Mesenteric fat pad (tissue), 1 donor: ENCODE data around the gene SORL1. TPM values are rescaled to one million over a fixed set of nuclear protein-coding genes. Genes with fewer than 3 reads are reported as not detected.
"Not testable (repeated sequence)": the region's sequence is repeated elsewhere in the genome, so short reads cannot be mapped to it uniquely, and the experiment has no call there.

ENCODE experiments used
- DNase-seq: peaks from one replicate; pipeline ENCODE4 v3.0.0-alpha.2; 2020; ENCODE audit warnings: low spot score
- total RNA-seq: library from RNA; stranded (reverse); fragmentation: NEBNext Ultra II Directional; extraction: Animal tissue kit (Norgen Biotek cat#: 25700); gene quantifications from one replicate; pipeline ENCODE4 v1.2.1, GENCODE V29; 2021
- donor health status: DM: yes; HTN: yes; CAD: no.

Gene SORL1
- total RNA-seq, 1 donor from 2014 or later = 31.8 TPM

DNA sequence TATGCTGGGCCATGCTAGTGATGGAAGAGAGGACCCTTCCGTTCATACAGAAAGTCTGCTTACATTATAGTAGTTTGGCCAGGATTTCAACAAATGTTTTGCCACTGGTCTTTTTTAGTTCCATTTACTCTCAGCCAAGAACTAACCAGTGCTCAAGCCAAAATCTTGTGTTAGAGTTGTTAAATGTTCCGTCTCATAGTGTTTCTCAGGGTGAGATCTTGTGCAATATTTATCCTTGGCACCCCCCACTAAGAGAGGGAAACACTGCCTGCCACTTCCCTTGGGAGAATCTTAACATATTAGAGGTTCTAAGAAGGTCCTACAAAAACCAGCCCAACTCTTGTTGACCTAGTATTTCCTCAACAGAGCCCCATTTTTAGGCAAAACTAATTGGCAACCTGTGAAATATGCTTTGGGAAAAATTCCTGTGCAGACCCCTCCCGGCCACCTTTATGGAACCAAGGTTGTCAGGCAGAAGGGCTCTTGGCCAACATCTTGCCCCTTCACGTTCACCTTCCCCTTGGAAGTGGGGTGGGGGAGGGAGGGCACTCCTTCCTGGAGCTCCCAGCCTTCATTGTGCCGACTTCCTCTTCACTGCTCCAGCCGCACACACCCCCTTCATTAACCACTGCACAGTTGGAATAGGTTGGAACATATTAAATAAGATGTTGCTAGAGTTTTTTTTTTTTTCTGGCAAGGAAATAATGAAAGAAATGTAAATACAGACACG, 173.8 kb downstream of the SORL1 start:
- no peak for DNase-seq

- no peak for DNase-seq
Observed at GRCh38 chr11:121626507-121626875, 174.4 kb downstream of the SORL1 start.

DNA sequence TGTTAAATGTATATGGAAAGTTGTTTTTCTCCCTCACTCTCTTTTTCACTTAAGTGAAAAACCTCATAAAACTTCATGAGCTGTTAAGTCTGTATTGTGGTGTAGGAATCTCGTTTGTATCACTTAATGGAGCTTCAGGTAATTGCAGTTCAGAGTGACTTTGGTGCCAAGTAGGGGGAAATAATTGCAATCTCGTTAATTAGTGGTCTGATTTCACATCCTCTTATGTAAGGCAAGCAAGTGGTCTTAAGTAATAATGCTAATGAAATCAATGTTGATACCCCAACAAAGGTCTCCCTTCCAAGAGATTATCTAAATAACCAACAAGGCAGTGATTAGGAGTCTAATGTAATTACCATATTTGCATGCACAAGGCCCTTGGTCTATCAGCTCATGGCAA, 174.9 kb downstream of the SORL1 start:
- DNase-seq = no peak

DNA sequence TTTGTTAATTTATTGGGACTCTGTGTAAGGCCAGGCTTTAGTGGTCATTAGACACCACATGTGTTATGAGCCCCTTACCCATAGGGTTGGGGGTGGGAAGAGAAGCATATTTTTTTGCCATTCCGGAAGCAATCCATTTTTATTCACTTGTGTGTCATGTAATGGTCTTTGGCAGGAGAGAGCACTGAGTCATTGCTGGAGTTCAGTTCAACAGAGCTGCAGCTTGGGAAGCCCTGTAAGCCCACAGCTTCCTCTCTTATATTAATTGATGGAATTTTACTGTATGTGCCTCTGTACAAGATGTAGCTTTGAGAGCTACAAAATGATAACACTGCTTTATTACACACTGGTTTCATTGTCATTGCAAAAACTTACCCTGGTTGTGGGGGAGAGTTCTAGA, 177.9 kb downstream of the SORL1 start:
- no peak for DNase-seq

DNA sequence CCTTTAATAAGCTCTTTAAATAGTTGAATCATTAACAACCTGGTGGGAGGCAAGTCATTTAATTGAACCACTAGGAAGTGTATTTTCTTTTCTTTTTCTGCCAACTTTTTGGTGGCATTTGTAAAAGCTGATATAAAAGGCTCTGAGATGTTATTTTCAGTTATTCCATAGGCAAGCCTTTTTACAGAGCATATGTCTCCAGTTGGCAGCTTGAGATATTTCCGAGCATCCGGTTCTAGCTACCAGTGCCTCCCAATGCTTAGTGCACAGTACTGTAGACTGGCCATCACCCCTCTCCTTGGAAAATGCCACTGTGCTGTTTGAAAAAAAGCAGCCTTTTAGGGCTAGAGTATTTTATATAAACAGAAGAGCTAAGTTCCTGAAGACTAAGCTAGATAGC, 179.3 kb downstream of the SORL1 start:
- DNase-seq = no peak

- DNase-seq = no peak
Observed at GRCh38 chr11:121634273-121634672, 182.2 kb downstream of the SORL1 start.

- DNase-seq = no peak
Observed at GRCh38 chr11:121634889-121635288, 182.8 kb downstream of the SORL1 start.

DNA sequence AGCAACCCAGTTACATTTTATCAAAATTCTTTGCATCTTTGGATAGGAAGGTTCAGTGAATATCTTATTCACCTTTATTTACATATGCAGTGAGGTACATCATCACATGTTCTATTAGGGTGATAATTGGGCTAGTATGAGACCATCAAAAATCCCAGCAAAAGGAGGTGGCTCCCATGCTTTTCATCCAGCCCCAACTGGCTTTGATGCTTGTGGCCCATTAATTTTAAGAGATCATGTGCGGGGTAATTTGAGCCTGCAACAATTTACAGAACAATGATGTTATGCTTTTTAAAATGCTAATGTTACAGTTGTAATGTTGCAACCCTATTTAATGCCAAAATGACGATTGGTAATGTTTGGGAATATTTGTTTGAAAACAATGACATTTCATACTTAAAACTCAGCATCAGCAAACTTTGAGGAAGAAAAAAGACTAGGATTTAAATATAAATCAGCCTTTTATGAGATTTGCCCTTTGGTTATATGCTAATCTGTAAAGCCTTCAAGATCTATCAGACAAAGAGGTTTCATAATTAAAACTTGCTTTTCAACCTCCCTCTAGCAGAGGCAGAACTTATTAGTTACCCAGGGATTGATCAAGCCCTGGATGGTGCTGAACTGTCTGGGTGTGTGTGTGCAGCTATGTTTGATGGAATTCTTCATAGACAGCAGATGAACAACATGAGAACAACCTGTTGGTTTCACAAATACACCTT, 184.1 kb downstream of the SORL1 start:
- no peak for DNase-seq

- no peak for DNase-seq
Observed at GRCh38 chr11:121636800-121637176, 184.7 kb downstream of the SORL1 start.

GRCh38 chr11:121637587-121637986, 185.5 kb downstream of the SORL1 start:
- not testable (repeated sequence) for DNase-seq

DNA sequence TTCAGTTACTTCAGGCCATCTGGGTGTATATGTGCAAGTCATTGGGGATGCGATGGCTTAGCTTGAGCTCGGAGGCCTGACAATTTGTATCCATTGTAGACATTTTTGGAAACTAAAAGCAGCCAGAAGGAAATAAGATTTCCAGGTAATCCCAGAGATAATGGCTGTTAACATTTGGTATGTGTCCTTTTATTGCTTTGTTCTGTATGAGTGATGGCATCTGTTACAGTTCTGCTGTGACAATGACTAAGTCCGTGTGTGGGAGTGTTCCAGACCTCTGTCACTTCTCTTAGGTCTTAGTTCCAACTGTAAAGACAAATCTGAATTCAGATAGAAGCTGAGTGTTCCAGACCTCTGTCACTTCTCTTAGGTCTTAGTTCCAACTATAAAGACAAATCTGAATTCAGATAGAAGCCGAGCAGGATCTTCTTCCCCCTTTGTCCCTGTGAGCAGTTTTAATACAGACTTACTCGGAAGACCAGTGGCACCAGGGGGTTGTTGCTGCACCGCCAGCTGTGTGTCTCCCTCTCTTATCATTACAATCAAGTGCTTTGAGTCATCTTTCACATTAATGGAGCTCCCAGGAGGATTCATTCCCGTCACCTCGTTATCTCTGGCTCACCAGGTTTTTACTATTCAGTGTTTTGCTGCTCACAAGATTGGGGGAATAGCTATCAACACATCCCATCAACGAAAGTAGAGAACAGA, 191.5 kb downstream of the SORL1 start:
- DNase-seq = no peak

- no peak for DNase-seq
Observed at GRCh38 chr11:121644187-121644512, 192.0 kb downstream of the SORL1 start.

- DNase-seq = no peak
Observed at GRCh38 chr11:121645001-121645400, 192.9 kb downstream of the SORL1 start.

DNA sequence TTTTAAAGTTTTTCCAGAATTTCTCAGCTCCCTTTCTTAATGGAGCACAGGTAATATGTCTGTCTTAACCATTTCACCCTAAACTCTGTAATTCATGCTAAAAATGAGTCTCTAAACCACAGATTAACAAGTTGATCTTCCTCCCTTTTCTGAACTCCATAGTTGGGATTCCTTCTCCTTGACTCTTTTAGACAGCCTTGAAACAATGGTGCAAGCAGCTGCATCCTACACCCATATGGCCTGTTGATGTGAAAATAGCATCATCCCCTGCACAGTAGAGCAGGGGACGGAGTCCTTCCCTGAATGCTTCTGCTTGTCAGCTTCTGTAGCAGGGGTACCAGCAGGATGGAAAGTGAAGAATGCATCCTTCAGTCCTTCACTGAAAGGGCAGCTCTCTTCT, 193.5 kb downstream of the SORL1 start:
- no peak for DNase-seq

DNA sequence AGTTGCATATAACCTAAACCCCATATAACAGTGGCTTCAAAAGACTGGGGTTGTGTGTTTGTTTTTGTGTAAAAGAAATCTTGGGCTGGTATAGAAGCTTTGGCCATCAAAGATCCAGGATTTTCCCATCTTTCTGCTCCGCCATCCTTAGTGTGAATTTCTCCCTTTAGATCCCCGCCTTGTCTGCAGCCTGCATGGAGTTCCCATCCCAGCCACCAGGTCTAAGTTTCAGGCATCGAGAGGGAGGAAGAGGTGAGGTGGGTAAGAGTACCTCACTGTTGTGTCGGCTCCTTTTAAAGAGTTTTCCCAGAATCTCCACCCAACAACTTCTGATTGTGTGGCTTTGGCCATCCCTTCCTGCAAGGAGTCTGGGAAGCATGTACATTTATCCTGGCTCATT, 196.2 kb downstream of the SORL1 start:
- no peak for DNase-seq

DNA sequence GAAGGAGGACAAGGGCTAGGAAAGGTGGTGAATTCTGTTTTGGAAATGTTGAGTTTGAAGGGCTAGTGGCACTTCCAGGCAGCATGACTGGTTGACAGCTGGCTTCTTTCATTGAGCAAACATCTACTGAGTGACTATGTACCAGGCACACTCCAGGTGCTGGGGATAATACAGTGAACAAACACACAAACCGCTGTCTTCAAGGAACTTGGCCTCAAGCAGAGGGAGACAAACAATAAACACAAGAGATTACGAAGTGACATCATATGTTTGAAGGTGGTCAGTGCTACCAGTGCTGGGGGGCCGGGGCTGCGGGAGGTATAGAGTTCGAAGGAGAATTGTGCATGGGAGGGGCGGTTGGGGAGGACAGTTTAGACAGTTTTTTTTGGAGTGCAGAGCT, 197.7 kb downstream of the SORL1 start:
- DNase-seq = no peak

DNA sequence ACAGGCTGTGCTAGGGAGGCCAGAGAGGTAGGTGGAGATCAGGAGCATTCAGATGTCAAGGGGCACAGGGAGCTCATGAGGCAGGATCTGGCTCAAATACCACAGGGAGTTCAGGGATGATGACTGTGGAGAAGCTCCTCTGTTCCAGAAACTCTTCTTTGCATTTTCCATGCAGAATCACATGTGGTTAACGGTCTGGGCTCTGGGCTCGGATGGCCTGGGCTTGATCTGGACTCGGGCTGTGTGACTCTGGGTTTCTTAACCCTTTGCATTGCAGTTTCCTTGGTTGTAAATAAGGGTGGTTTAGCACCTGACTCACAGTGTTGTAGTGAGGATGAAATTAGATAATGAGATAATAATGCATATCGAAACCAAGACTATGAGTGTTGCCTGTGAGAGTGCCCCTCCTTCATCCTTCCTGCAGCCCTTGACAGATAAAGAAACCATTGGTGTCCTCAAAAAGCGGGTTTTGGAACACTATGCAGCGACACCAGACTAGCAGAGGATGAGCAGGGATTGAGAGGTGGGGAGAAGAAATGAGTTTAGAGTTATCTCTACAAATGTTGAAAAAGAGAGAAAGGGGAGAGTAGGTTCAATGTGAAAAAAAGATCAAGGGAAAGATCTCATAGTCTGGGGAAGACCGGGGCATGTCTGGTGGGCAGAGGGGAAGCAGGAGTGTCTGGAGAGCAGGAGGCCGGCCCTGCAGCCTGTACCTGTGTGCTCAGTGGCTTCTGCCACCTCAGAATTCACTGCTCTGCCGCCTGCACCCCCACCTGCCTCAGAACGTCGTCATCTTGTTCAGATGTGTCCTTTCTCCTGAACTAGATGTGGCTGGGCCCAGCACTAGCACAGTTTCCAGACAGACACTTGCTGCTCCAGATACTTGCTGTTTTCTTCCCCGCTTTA, 198.5 kb downstream of the SORL1 start:
- no peak for DNase-seq

DNA sequence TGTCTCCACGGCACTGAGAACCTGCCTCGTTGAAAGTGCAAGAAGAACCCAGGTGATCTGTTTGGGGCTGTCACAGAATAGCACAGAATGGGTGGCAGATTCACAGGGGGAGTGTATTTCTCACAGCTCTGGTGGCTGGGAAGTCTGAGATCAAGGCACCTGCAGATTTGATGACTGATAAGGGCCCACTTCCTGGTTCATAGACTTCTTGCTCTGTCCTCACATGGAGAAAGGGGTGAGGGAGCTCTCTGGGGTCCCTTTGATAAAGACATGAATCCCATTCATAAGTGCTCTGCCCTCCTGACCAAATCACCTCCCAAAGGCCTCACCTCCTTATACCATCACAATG, 199.1 kb downstream of the SORL1 start:
- DNase-seq = no peak

- DNase-seq = no peak
Observed at GRCh38 chr11:121652971-121653370, 200.9 kb downstream of the SORL1 start.

DNA sequence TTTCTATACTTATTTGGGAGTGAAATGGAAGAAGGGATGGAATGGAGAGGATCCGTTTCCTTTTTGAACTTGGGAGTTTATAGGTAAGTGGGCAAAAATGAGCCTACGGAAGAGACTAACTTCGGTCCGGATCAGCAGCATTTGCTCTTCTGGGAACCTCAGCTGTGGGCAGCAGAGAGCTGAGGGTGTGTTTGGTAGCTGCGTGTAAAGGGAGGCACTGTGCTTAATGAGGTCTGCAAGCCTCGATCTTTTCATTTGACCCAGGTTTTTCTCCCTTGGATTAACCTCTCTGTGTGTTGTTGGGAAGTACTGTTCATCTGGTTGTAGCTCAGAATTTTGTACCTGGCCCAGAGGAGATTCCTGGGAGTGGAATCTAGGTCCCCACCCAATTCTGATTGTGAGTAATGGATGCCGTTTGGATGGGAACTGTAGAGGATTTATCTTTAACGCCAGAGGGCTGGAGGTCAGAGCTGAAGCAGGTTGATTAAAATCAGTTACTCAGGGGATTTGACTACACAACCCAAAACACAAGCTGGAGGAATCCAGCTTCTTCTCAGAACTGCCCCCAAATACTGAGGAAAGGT, 202.2 kb downstream of the SORL1 start:
- DNase-seq = no peak

- no peak for DNase-seq
Observed at GRCh38 chr11:121654843-121655536, 202.9 kb downstream of the SORL1 start.
